BE2C (cell line): ENCODE data around the gene SLC26A9.

ENCODE experiments used
- DNase-seq: peaks from one replicate; pipeline ENCODE4 v3.0.0-alpha.2; 2020
- H3K27me3 ChIP-seq: fragments of 250-450 bp; sonication (Bioruptor Pico); 2 replicates; pipeline ENCODE4 v1.5.1; 2020; ENCODE audit warnings: mild to moderate bottlenecking
- H3K36me3 ChIP-seq: fragments of 250-450 bp; sonication (Bioruptor Pico); 2 replicates; pipeline ENCODE4 v1.5.1; 2020; ENCODE audit warnings: mild to moderate bottlenecking
- H3K4me1 ChIP-seq: fragments of 250-450 bp; sonication (Bioruptor Pico); 2 replicates; pipeline ENCODE4 v1.5.1; 2020
- H3K4me3 ChIP-seq: 2 replicates; pipeline ENCODE4 v1.5.1; 2011; ENCODE audit warnings: low read depth, low read length
- H3K9me3 ChIP-seq: fragments of 250-450 bp; sonication (Bioruptor Pico); 2 replicates; pipeline ENCODE4 v1.5.1; 2020
- CTCF ChIP-seq: IDR thresholded peaks from 2 replicates; pipeline ENCODE4 v1.5.1; 2012; ENCODE audit warnings: mild to moderate bottlenecking, low read depth, low read length

Gene SLC26A9

GRCh38 chr1:205933671-205934618, 9.3 kb downstream of the SLC26A9 start:
- Histone ChIP-seq H3K9me3 (no peaks in the 10 kb centered on the region), H3K4me1 (no peaks in the 10 kb centered on the region), H3K36me3 (no peaks in the 10 kb centered on the region), H3K27me3 (peaks cover 44% of the 10 kb centered on the region), H3K4me3 (no peak overlapping the region)
- TF ChIP-seq CTCF, result no peak
- DNase-seq, result no peak

DNA sequence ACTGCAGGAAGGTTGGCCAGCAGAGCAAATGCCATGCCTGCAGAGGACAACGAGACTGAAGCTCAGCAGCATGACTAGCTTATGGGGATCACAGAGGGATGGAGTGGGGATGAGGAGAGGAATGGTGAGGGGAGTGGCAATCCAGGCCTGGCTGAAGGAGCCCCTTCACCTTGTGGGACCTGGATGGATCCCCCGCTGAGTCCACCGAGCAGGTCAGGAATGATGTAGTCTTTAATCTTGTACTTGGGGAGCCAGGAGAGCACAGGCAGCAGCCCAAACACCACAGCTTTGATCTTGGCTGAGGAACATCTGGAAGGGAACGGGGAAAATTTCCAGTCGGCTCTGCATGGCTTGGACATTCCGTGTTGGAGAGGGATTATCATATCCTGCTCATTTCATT, 10.5 kb downstream of the SLC26A9 start:
- no peaks in the 10 kb centered on the region for H3K36me3 ChIP-seq
- H3K4me3 ChIP-seq, result no peak overlapping the region
- peaks cover 40% of the 10 kb centered on the region for H3K27me3 ChIP-seq
- TF ChIP-seq CTCF, result no peak
- no peak for DNase-seq
- no peaks in the 10 kb centered on the region for H3K9me3 ChIP-seq
- no peaks in the 10 kb centered on the region for H3K4me1 ChIP-seq

DNA sequence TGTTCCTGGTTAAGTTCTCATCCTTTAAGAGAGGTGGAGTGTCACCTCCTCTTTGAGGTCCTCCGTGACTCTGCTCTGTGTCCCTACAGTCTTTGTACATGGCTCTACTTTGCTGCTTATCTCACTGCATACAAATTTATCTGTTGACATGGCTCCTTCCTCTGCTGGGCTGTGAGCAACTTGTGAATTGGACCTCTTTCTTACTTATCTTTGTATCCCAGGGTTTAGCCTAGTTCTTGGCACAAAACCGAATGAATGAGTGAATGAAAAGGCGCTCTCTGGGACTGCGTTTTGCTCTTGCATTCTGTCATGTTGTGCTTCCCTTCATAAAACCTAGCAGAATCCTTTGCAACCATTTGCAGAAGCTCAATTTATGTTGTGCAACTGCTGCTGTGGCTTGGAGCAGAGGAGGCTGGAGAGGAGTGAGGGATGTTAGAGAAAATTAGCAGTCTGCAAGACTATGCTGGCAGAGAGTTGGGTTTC, 12.4 kb downstream of the SLC26A9 start:
- no peak for TF ChIP-seq CTCF
- Histone ChIP-seq H3K4me1 (no peaks in the 10 kb centered on the region), H3K27me3 (peaks cover 36% of the 10 kb centered on the region)

DNA sequence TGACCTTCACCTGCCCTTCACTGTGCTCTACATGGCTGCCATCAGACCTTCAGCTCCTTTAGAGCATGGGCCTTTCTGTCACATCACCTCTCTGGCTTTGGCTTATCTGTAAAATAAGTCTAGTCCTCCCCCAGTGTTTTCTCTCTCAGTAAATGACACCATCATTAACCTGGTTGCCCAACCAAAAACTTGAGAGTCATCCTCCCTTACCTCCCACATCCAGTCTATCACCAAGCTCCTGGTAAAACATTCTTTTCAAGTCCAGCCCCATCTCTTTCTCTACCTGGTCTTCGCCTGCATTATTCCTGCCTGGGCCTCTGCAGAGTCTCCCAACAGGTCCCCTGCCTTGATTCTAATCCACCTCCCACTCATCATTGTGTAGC, 13.1 kb downstream of the SLC26A9 start:
- no peak for TF ChIP-seq CTCF
- Histone ChIP-seq H3K27me3 (peaks cover 29% of the 10 kb centered on the region), H3K4me3 (no peak overlapping the region), H3K4me1 (no peaks in the 10 kb centered on the region), H3K36me3 (no peaks in the 10 kb centered on the region), H3K9me3 (no peaks in the 10 kb centered on the region)
- no peak for DNase-seq

More for the DNA sequence above, 12.4 kb downstream of the SLC26A9 start:
- Histone ChIP-seq H3K36me3 (no peaks in the 10 kb centered on the region), H3K9me3 (no peaks in the 10 kb centered on the region), H3K4me3 (no peak overlapping the region)
- no peak for DNase-seq

DNA sequence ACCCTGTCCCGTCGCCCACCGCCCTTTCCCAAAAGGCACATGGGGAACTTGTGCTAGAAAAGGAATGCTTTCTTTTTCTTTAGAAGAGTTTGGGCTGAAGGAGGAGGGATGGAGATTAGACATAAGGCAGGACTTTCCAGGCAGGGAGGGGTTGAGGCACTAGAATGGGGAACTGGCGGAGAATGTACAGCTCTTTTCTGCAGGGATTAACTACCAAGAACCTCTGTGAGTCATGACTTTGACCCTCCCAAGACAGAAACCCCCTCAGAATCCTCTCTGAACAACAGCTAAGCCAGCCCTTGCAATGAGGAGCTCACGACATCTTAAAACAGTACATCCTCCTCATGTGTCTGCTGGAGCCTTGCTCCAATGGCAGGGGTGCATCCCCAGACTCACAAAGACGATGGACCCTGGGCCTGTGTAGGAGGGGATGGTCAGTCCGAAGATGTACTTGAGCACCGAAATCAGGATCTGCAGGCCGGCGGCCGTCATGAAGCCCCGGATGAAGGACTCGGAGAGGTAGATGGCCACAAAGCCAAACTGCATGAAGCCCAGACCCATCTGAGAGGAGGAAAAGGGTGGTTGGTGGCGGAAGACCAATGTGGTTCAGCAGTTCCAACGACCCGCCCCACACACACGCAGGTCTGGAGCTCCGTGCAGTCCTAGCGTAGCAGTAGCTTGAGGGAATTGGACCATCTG, 13.6 kb downstream of the SLC26A9 start:
- DNase-seq, result no peak
- no peaks in the 10 kb centered on the region for H3K9me3 ChIP-seq
- TF ChIP-seq CTCF, result no peak
- no peak overlapping the region for H3K4me3 ChIP-seq
- no peaks in the 10 kb centered on the region for H3K4me1 ChIP-seq
- peaks cover 24% of the 10 kb centered on the region for H3K27me3 ChIP-seq
- no peaks in the 10 kb centered on the region for H3K36me3 ChIP-seq
